Neural cell (in vitro differentiated cells): ENCODE data around the gene SNCAIP.

Experiments used
- EP300 ChIP-seq: fragments of 450-650 bp; conservative IDR thresholded peaks from 2 replicates; pipeline ENCODE4 v1.6.1; 2014; ENCODE audit warnings: antibody characterized with exemption, mild to moderate bottlenecking, moderate library complexity; ENCODE audit not compliant: poor library complexity, severe bottlenecking
- EZH2 ChIP-seq: fragments of 200-600, 300-800 bp; shearing (Covaris generic), sonication (generic); IDR thresholded peaks from 2 replicates; pipeline ENCODE4 v1.6.1; 2014; ENCODE audit warnings: antibody characterized with exemption, low read length, borderline replicate concordance, mild to moderate bottlenecking; ENCODE audit not compliant: insufficient read depth, poor library complexity, severe bottlenecking
- POLR2AphosphoS5 ChIP-seq: IDR thresholded peaks from 2 replicates; pipeline ENCODE4 v1.6.1; 2012
- RAD21 ChIP-seq: fragments of 450-650 bp; conservative IDR thresholded peaks from 2 replicates; pipeline ENCODE4 v1.6.1; 2014; ENCODE audit warnings: antibody characterized with exemption, mild to moderate bottlenecking, moderate library complexity
- SMC3 ChIP-seq: fragments of 450-650 bp; conservative IDR thresholded peaks from 2 replicates; pipeline ENCODE4 v1.6.1; 2014; ENCODE audit warnings: antibody characterized with exemption, mild to moderate bottlenecking, moderate library complexity; ENCODE audit not compliant: poor library complexity
- TF ChIP-seq, protein P1 (sequence below): fragments of 450-650 bp; IDR thresholded peaks from 2 replicates; pipeline ENCODE4 v1.5.1; 2014; ENCODE audit warnings: antibody characterized with exemption, mild to moderate bottlenecking, moderate library complexity; ENCODE audit not compliant: poor library complexity, severe bottlenecking
- TF ChIP-seq, protein P2 (sequence below): IDR thresholded peaks from 2 replicates; pipeline ENCODE4 v1.6.1; 2012; ENCODE audit warnings: borderline replicate concordance

GRCh38 chr5:122363623-122364022 lies 51.6 kb downstream of the SNCAIP start:
- TF ChIP-seq, protein P1, sequence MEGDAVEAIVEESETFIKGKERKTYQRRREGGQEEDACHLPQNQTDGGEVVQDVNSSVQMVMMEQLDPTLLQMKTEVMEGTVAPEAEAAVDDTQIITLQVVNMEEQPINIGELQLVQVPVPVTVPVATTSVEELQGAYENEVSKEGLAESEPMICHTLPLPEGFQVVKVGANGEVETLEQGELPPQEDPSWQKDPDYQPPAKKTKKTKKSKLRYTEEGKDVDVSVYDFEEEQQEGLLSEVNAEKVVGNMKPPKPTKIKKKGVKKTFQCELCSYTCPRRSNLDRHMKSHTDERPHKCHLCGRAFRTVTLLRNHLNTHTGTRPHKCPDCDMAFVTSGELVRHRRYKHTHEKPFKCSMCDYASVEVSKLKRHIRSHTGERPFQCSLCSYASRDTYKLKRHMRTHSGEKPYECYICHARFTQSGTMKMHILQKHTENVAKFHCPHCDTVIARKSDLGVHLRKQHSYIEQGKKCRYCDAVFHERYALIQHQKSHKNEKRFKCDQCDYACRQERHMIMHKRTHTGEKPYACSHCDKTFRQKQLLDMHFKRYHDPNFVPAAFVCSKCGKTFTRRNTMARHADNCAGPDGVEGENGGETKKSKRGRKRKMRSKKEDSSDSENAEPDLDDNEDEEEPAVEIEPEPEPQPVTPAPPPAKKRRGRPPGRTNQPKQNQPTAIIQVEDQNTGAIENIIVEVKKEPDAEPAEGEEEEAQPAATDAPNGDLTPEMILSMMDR: no peak
- TF ChIP-seq SMC3 (no peak), POLR2AphosphoS5 (no peak), EZH2 (no peak), EP300 (no peak), RAD21 (no peak)
- TF ChIP-seq, protein P2, sequence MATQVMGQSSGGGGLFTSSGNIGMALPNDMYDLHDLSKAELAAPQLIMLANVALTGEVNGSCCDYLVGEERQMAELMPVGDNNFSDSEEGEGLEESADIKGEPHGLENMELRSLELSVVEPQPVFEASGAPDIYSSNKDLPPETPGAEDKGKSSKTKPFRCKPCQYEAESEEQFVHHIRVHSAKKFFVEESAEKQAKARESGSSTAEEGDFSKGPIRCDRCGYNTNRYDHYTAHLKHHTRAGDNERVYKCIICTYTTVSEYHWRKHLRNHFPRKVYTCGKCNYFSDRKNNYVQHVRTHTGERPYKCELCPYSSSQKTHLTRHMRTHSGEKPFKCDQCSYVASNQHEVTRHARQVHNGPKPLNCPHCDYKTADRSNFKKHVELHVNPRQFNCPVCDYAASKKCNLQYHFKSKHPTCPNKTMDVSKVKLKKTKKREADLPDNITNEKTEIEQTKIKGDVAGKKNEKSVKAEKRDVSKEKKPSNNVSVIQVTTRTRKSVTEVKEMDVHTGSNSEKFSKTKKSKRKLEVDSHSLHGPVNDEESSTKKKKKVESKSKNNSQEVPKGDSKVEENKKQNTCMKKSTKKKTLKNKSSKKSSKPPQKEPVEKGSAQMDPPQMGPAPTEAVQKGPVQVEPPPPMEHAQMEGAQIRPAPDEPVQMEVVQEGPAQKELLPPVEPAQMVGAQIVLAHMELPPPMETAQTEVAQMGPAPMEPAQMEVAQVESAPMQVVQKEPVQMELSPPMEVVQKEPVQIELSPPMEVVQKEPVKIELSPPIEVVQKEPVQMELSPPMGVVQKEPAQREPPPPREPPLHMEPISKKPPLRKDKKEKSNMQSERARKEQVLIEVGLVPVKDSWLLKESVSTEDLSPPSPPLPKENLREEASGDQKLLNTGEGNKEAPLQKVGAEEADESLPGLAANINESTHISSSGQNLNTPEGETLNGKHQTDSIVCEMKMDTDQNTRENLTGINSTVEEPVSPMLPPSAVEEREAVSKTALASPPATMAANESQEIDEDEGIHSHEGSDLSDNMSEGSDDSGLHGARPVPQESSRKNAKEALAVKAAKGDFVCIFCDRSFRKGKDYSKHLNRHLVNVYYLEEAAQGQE: no peak
